NCI-H1930 (cell line): ENCODE results near the gene ZCCHC14.

Experiments used
- DNase-seq, 2 experiments: peaks; one replicate each; lab custom pipeline; 2025; lab: John Stamatoyannopoulos, UW

ZCCHC14 gene

GRCh38 chr16:87492721-87493607 is at the start of gene ZCCHC14:
Gene ZCCHC14 (minus strand): TSS chr16:87493024. CDS start chr16:87492238, 786 bp downstream.
- DNase-seq, result peak; percentile 90 to 93

DNA sequence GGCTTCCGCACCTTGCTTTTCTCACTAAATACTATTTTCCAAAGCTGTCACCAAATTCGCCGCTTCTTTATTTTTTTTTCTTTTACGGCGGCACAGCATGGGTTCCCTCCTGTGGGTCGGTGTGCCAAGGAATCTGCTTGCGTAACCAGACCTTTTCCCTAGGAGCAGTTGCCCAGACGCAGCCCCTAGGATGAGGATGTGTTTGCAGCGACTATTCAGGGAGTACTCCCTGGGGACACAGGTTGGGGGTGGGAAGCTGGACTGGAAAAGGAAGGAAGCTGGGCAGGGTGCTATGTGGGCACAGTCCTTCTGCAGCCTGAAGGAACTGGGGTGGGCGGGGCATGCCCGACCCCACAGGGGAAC is 49.0 kb upstream of the ZCCHC14 start:
- DNase-seq, result no peak

- DNase-seq, result no peak
These were observed 48.5 kb upstream of the ZCCHC14 start for GRCh38 chr16:87541147-87541871.

DNA sequence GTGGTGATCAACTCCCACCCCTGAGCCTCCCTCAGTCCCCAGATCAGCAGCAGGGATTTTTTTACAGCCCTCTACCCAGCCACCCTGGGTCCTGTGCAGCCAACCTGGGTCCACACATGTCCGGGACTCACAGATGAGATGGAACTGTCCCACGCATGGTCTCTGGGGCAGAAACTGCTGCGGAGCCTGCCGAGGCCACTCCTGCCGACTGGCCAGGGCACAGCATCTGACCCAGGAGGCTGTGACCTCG is 48.0 kb upstream of the ZCCHC14 start:
- no peak for DNase-seq

- DNase-seq, result no peak
These were observed 47.5 kb upstream of the ZCCHC14 start for GRCh38 chr16:87540072-87540896.

- no peak for DNase-seq
These were observed 46.3 kb upstream of the ZCCHC14 start for GRCh38 chr16:87539113-87539512.

DNA sequence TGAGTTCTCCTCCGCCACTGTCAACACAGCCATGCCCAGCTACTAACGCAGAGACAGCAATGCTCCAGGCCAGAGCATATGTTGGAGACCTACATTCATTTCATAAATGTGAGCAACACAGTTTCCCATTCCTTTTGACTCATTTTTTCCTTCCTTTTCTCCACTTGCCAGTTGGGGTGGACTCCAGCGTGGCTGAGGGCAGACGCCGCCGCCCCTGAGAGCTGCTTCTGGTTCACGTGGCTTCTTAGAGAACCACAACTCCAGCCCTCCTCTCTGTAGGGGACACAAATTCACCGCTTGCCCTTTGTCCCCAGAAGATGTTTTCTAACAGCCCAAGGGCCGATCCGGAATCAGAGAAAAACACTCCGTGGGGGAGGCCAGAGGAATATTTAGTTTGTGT is 45.8 kb upstream of the ZCCHC14 start:
- DNase-seq, result no peak

GRCh38 chr16:87538160-87538559 is 45.3 kb upstream of the ZCCHC14 start:
- no peak for DNase-seq

DNA sequence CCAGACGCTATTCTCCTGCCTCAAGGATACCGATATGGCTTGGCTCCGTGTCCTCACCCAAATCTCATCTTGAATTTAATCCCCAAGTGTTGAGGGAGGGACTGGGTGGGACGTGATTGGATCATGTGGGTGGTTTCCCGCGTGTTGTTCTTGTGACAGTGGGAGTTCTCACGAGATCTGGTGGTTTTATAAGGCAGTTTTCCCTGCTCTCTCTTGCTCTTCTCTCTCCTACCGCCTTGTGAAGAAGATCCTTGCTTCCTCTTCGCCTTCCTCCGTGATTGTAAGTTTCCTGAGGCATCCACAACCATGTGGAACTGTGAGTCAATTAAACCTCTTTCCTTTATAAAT is 43.9 kb upstream of the ZCCHC14 start:
- DNase-seq, result no peak

DNA sequence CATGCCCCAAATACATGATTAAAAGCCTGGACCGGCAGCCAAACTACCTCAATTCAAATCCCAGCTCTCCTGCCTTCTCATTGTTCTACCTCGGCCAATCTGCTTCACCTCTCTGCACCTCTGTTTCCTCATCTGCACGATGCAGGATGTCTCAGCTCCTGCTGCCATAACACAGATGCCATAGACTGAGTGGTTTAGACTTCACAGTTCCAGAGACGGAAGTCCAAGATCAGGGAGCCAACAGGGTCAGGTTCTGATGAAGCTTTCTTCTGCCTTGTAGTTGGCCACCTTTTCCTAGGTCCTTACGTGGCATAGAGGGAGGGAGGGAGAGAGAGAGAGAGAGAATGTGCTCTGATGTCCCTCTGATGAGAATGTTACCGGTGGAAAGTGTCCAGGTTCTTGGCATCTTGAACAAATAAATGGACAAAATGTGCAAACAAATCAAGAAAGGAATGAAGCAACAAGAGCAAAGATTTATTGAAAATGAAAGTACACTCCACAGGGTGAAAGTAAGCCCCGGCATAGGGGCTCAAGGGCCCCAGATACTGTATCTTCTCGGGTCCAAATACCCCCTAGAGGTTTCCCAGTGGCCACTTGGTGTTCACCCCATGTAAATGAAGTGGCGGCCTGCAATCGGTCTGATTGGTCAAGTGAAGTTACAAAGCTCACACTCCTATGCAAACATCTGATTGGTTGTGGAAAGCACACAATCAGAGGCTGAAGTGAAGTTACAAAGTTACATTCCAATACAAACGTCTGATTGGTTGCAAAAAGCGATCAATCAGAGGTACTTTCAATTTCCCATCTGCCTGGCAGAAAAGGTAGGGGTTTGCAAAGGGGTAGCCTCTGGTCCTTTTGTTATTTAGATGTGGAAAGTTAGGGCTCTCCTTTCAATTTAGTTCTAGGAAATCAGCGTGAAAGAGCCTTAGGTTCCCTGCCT is 43.3 kb upstream of the ZCCHC14 start:
- DNase-seq, result no peak

GRCh38 chr16:87535457-87535854 is 42.6 kb upstream of the ZCCHC14 start:
- no peak for DNase-seq

- no peak for DNase-seq
These were observed 41.9 kb upstream of the ZCCHC14 start for GRCh38 chr16:87534751-87535150.

- no peak for DNase-seq
These were observed 41.3 kb upstream of the ZCCHC14 start for GRCh38 chr16:87534030-87534653.

GRCh38 chr16:87533061-87533460 is 40.2 kb upstream of the ZCCHC14 start:
- no peak for DNase-seq

- DNase-seq, result no peak
These were observed 38.6 kb upstream of the ZCCHC14 start for GRCh38 chr16:87531418-87531817.

DNA sequence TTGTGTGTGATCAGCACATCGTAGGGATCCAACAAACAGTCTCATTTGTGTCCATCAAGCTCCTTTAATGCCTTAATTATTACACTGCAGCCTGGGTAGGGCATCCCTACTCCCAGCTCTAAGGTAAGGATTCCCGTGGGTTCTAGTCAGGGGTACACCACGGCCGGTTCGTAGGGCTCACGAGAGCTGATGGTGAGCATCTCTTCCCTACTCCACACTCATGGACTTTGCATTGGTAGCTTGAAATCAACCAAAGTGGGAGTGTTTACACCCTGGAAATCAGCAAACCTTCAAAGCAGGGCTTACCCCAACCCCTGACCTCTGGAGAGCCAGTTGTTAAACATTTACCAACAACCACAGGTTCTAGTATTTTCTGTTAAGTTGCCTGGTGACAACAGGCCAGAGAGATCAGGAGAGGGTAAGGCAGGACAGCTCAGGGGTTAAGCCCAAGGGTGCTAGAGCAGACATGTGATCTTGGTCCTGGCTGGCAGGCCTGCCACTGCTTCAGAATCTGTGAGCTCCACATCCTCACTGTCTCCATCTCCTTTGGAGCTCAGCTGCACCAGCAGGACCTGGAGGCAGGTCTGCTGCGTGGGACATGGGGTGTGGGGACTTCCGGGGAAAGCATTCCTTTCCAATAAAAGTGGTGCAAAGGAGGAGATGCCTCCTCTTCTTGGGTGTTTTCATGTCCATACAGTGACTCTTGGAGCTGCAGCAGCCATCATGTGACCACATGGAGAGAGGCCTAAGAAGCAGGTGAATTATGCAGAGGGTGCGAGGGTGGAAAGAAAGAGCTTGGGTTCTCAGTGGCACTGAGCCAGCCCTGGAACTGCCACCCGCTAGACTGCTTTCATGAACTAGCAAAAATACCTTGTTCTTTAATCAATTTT is 36.1 kb upstream of the ZCCHC14 start:
- no peak for DNase-seq

GRCh38 chr16:87527055-87527724 is 34.4 kb upstream of the ZCCHC14 start:
- DNase-seq, result no peak

- DNase-seq, result no peak
These were observed 33.6 kb upstream of the ZCCHC14 start for GRCh38 chr16:87526238-87526947.

- no peak for DNase-seq
These were observed 32.5 kb upstream of the ZCCHC14 start for GRCh38 chr16:87525352-87525751.
